ENCODE measurements around the gene DNAJC17. TPM values are rescaled to one million over a fixed set of nuclear protein-coding genes. Genes with fewer than 3 reads are reported as not detected.
A peak's percentile ranks its signal among the peaks of the same experiment; 100 is the strongest.

DNAJC17 gene
- total and polyA plus RNA-seq, 12 donors, result 27.4 to 174 (median 42.6) TPM

GRCh38 chr15:40844696-40845030 lies 37.4 kb upstream of the DNAJC17 start:
- 0 to 12% (median 3%) methylated on average over 5 to 28 of the region's 28 CpGs for WGBS, 4 donors
- no peak for DNase-seq
- intact Hi-C loops (cut with DNase I), result no loop called here

DNA sequence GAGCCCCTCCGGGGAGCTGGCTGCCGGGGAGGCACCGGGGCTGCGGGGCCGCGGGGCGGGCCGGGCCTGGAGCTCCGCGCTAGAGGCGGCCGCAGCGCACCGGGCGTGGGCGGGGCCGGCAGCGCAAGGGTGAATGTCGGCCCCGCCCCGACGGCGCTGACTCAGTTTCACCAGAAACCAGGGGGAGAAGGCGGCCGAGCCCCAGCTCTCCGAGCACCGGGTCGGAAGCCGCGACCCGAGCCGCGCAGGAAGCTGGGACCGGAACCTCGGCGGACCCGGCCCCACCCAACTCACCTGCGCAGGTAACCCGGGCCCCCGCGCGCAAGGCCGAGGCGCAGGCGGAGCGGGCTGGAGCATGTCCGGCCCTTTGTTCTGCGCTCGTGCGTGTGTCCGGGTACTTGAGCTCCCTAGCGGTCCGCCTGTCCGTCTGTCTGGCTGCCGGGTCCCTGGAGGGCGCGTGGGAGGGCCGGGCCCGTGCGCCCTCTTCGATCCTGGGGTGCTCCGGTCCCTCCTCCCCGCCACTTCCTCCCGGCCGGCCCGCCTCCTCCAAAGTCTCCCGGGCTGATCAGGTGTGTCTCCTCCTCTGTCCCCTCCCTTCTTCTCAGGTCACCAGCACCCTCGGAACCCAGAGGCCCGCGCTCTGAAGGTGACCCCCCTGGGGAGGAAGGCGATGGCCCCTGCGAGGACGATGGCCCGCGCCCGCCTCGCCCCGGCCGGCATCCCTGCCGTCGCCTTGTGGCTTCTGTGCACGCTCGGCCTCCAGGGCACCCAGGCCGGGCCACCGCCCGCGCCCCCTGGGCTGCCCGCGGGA lies 36.8 kb upstream of the DNAJC17 start, which contains the start of gene SPINT1:
Gene SPINT1 (plus strand): TSS at position 164 of the 811 bp plus-strand sequence. CDS start 507 bp downstream, at position 671.
- H3K27me3 ChIP-seq, result peaks cover 27% of the 10 kb centered on the region
- no peak within 1 kb of the TSS for H3K27ac ChIP-seq
- no peaks in the 10 kb centered on the region for H3K9me3 ChIP-seq (replicated peaks in 1 of 3)
- H3K36me3 ChIP-seq (replicated peaks in 1 of 2), result no peaks in the 10 kb centered on the region
- no peak for DNase-seq
- peak within 1 kb of the TSS in 2 of 4 donors; percentile 15 to 57 for H3K4me3 ChIP-seq
- intact Hi-C loops (cut with DNase I), result no loop called here
- no peak for TF ChIP-seq POLR2A (IDR thresholded peaks at IDR 0.05)
- TF ChIP-seq, protein P1, sequence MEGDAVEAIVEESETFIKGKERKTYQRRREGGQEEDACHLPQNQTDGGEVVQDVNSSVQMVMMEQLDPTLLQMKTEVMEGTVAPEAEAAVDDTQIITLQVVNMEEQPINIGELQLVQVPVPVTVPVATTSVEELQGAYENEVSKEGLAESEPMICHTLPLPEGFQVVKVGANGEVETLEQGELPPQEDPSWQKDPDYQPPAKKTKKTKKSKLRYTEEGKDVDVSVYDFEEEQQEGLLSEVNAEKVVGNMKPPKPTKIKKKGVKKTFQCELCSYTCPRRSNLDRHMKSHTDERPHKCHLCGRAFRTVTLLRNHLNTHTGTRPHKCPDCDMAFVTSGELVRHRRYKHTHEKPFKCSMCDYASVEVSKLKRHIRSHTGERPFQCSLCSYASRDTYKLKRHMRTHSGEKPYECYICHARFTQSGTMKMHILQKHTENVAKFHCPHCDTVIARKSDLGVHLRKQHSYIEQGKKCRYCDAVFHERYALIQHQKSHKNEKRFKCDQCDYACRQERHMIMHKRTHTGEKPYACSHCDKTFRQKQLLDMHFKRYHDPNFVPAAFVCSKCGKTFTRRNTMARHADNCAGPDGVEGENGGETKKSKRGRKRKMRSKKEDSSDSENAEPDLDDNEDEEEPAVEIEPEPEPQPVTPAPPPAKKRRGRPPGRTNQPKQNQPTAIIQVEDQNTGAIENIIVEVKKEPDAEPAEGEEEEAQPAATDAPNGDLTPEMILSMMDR (IDR thresholded peaks at IDR 0.05), result no peak
- 1 to 2% (median 1%) methylated on average over 13 to 89 of the region's 89 CpGs for WGBS, 4 donors
- H3K4me1 ChIP-seq (replicated peaks in 1 of 2), result peaks cover 7 to 15% of the 10 kb centered on the region in 2 donors

More at GRCh38 chr15:40844696-40845030, 37.4 kb upstream of the DNAJC17 start:
- peaks cover 7 to 15% of the 10 kb centered on the region in 2 donors for H3K4me1 ChIP-seq (replicated peaks in 1 of 2)
- no peak overlapping the region for H3K27ac ChIP-seq
- no peaks in the 10 kb centered on the region for H3K9me3 ChIP-seq (replicated peaks in 1 of 3)
- no peaks in the 10 kb centered on the region for H3K36me3 ChIP-seq (replicated peaks in 1 of 2)
- peak overlapping the region in 2 of 4 donors; percentile 15 to 57 for H3K4me3 ChIP-seq
- peaks cover 27% of the 10 kb centered on the region for H3K27me3 ChIP-seq
- TF ChIP-seq, protein P1 (IDR thresholded peaks at IDR 0.05), result no peak
- no peak for TF ChIP-seq POLR2A (IDR thresholded peaks at IDR 0.05)

DNA sequence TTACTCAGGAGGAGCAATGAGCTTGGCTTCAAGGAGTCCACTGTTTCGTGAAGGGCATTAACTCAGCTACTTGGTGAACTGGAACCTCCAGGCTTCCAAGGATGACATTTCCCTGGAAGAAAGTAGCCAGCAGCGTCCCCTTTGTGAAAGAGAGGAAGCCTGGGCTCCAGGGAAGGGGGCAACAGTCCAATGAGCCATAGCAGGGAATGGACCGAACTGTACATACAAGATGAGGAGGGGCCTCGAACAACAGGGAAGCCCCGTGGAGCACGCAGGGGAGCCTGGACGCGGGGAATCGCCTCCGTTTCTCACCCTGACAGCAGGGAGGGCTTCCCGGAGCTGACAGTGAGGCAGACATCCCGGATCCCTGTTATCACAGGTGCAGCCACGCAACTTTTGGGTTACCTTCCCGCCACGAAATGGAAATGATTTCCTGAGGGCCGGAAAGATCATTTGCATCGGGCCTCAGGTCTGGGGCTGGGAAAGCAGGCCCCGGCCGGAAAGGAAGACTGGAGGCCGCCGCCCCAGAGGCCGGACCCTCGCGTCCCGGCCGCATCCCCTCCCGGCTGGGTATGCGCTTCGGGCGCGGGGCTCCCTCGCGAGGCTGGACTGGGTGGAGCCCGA lies 36.1 kb upstream of the DNAJC17 start:
- 27 to 64% (median 45%) methylated on average over 2 to 34 of the region's 34 CpGs for WGBS, 4 donors
- no peak for TF ChIP-seq POLR2A (IDR thresholded peaks at IDR 0.05)
- TF ChIP-seq, protein P1 (IDR thresholded peaks at IDR 0.05), result no peak
- no peak overlapping the region for H3K27ac ChIP-seq

GRCh38 chr15:40841741-40842140 lies 34.5 kb upstream of the DNAJC17 start:
- H3K4me3 ChIP-seq, result no peak overlapping the region
- peaks cover 7 to 15% of the 10 kb centered on the region in 2 donors for H3K4me1 ChIP-seq (replicated peaks in 1 of 2)
- TF ChIP-seq, protein P1 (IDR thresholded peaks at IDR 0.05), result no peak
- no peak for TF ChIP-seq POLR2A (IDR thresholded peaks at IDR 0.05)
- H3K27me3 ChIP-seq, result peaks cover 27% of the 10 kb centered on the region
- no peaks in the 10 kb centered on the region for H3K36me3 ChIP-seq (replicated peaks in 1 of 2)
- H3K27ac ChIP-seq, result no peak overlapping the region
- DNase-seq, result no peak
- intact Hi-C loops (cut with DNase I), result no loop called here
- no peaks in the 10 kb centered on the region for H3K9me3 ChIP-seq (replicated peaks in 1 of 3)
- WGBS, 4 donors, result 57 to 66% (median 62%) methylated on average over 2 of the region's 2 CpGs

More for the DNA sequence above, 36.1 kb upstream of the DNAJC17 start:
- Histone ChIP-seq H3K27me3 (peaks cover 27% of the 10 kb centered on the region), H3K4me1 (replicated peaks in 1 of 2) (peaks cover 7 to 15% of the 10 kb centered on the region in 2 donors), H3K9me3 (replicated peaks in 1 of 3) (no peaks in the 10 kb centered on the region), H3K36me3 (replicated peaks in 1 of 2) (no peaks in the 10 kb centered on the region), H3K4me3 (peak overlapping the region in 1 of 4 donors; percentile 57)
- intact Hi-C loops (cut with DNase I), result no loop called here
- no peak for DNase-seq
